IMR-90 (cell line): ENCODE measurements around the gene MYOM1.

Experiments used
- BHLHE40 ChIP-seq: fragments of 150-350 bp; IDR thresholded peaks from 2 replicates; pipeline ENCODE4 v1.6.1; 2016; ENCODE audit warnings: mild to moderate bottlenecking, low read depth, low read length
- FOS ChIP-seq: fragments of 150-350 bp; IDR thresholded peaks from 2 replicates; pipeline ENCODE4 v1.6.1; 2016; ENCODE audit warnings: low read depth, low read length
- MAFK ChIP-seq: IDR thresholded peaks from 2 replicates; pipeline ENCODE4 v1.6.1; 2012; ENCODE audit warnings: low read depth, low read length, improper control_type of control experiment
- MAZ ChIP-seq: IDR thresholded peaks from 2 replicates; pipeline ENCODE4 v1.6.1; 2012; ENCODE audit warnings: low read depth, mild to moderate bottlenecking, low read length, improper control_type of control experiment, moderate library complexity, borderline replicate concordance
- POLR2A ChIP-seq: IDR thresholded peaks from 2 replicates; pipeline ENCODE4 v1.6.1; 2012; ENCODE audit warnings: mild to moderate bottlenecking, low read depth, low read length
- RAD21 ChIP-seq: IDR thresholded peaks from 2 replicates; pipeline ENCODE4 v1.6.1; 2012; ENCODE audit warnings: low read length, improper control_type of control experiment
- RCOR1 ChIP-seq: IDR thresholded peaks from 2 replicates; pipeline ENCODE4 v1.6.1; 2012; ENCODE audit warnings: mild to moderate bottlenecking, low read length, improper control_type of control experiment; ENCODE audit not compliant: insufficient replicate concordance
- RFX5 ChIP-seq: IDR thresholded peaks from 2 replicates; pipeline ENCODE4 v1.8.0; 2012; ENCODE audit warnings: low read depth, mild to moderate bottlenecking, low read length, moderate library complexity
- SMC3 ChIP-seq: fragments of 150-350 bp; IDR thresholded peaks from 2 replicates; pipeline ENCODE4 v1.6.1; 2016; ENCODE audit warnings: low read depth, mild to moderate bottlenecking, antibody characterized with exemption, low read length, moderate library complexity
- TF ChIP-seq, protein P1 (sequence below): conservative IDR thresholded peaks from 2 replicates; pipeline ENCODE4 v1.5.1; 2012; ENCODE audit warnings: mild to moderate bottlenecking, low read depth, low read length, improper control_type of control experiment
- TF ChIP-seq, protein P2 (sequence below): fragments of 150-350 bp; IDR thresholded peaks from 2 replicates; pipeline ENCODE4 v1.6.1; 2017; ENCODE audit warnings: mild to moderate bottlenecking, antibody characterized with exemption, low read length, low read depth

DNA sequence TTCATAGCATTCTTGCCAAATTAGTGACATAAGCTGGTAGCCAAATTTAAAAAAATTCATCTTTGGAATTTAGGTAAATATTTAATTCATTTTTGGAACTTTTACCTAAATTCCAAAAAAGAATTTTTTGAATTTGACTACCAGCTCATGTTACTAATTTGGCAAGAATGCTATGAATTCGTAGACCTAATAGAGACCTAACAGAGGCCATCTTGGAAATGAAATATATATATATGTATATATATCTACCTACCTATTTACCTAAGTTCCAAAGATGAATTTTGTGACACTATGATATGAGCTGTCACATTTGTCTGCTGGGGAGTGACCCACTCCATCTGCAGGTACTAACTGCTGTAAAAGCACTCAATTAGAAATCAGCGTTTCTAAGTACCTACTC is 65.6 kb downstream of the MYOM1 start:
- TF ChIP-seq, protein P1, sequence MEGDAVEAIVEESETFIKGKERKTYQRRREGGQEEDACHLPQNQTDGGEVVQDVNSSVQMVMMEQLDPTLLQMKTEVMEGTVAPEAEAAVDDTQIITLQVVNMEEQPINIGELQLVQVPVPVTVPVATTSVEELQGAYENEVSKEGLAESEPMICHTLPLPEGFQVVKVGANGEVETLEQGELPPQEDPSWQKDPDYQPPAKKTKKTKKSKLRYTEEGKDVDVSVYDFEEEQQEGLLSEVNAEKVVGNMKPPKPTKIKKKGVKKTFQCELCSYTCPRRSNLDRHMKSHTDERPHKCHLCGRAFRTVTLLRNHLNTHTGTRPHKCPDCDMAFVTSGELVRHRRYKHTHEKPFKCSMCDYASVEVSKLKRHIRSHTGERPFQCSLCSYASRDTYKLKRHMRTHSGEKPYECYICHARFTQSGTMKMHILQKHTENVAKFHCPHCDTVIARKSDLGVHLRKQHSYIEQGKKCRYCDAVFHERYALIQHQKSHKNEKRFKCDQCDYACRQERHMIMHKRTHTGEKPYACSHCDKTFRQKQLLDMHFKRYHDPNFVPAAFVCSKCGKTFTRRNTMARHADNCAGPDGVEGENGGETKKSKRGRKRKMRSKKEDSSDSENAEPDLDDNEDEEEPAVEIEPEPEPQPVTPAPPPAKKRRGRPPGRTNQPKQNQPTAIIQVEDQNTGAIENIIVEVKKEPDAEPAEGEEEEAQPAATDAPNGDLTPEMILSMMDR = no peak
- TF ChIP-seq POLR2A = no peak
- no peak for TF ChIP-seq FOS
- TF ChIP-seq SMC3 = no peak
- no peak for TF ChIP-seq RAD21
- no peak for TF ChIP-seq RCOR1
- TF ChIP-seq, protein P2, sequence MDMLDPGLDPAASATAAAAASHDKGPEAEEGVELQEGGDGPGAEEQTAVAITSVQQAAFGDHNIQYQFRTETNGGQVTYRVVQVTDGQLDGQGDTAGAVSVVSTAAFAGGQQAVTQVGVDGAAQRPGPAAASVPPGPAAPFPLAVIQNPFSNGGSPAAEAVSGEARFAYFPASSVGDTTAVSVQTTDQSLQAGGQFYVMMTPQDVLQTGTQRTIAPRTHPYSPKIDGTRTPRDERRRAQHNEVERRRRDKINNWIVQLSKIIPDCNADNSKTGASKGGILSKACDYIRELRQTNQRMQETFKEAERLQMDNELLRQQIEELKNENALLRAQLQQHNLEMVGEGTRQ = no peak
- no peak for TF ChIP-seq MAFK
- no peak for TF ChIP-seq BHLHE40
- no peak for TF ChIP-seq MAZ
- TF ChIP-seq RFX5 = no peak
